ENCODE data around the gene TM2D3. TPM values are rescaled to one million over a fixed set of nuclear protein-coding genes. Genes with fewer than 3 reads are reported as not detected.

TM2D3 gene
- total and polyA plus RNA-seq, 10 of the 15 experiments (the other 5 are each of a cell fraction or from before 2014, with no cell fraction given), result 28.3 to 84.5 (median 45.0) TPM

DNA sequence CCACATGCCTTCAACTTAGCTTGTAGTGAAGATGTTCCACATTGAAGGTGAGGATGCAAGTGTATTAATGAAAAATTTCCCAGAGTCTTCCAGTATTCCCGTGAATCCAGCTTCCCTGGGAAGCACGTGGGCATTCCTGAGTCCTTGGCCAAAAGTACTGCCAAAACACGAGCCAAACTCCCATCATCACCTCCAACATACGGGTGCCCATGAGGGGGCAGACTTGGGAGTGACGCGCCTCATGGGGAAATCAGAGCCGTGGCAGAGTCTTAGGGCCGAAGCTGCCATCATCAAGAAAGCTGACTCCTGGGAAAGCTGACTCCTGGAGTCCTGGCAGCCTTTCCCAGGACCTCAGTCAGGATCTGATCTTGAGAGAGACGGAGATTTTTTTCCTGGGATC, 20.1 kb upstream of the TM2D3 start:
- Histone ChIP-seq H3K9me3 (replicated peaks; ENCODE audit: control insufficient read depth, insufficient read depth, low read length) (no peaks in the 10 kb centered on the region), H3K36me3 (ENCODE audit: control insufficient read depth in 2 of 2, insufficient read depth in 2 of 2, low read length in 1 of 2) (peaks cover 0 to 6% of the 10 kb centered on the region in 2 experiments), H3K4me1 (ENCODE audit: control insufficient read depth, insufficient read depth, low read length) (peaks cover 6% of the 10 kb centered on the region; the same call in 1 of the 2 replicates), H3K4me3 (no peak overlapping the region), H4K20me1 (ENCODE audit: control insufficient read depth, insufficient read depth) (no peaks in the 10 kb centered on the region), H3K4me2 (ENCODE audit: control insufficient read depth, insufficient read depth) (no peak overlapping the region), H3K9ac (ENCODE audit: control insufficient read depth, insufficient read depth, low read length) (no peak overlapping the region), H3K79me2 (ENCODE audit: control insufficient read depth, insufficient read depth, low read length) (no peaks in the 10 kb centered on the region), H2AFZ (ENCODE audit: control insufficient read depth, low read depth, low read length) (no peak overlapping the region), H3K27me3 (replicated peaks in 1 of 2; ENCODE audit: control insufficient read depth in 2 of 2, insufficient read depth in 2 of 2, low read length in 1 of 2) (no peaks in the 10 kb centered on the region), H3K27ac (ENCODE audit: control insufficient read depth, insufficient read depth) (no peak overlapping the region)
- DNase-seq (ENCODE audit: low read depth, low spot score) (no peak), FAIRE-seq (no peak), ATAC-seq (no peak)
- BruUV-seq (replicated peaks), result no TSS peak
- TF ChIP-seq NFXL1 (IDR thresholded peaks at IDR 0.05; ENCODE audit: borderline replicate concordance) (no peak), STAT1 (conservative IDR thresholded peaks at IDR 0.05) (no peak), BACH1 (IDR thresholded peaks at IDR 0.05; ENCODE audit: borderline replicate concordance) (no peak), HDAC2 (IDR thresholded peaks at IDR 0.05) (no peak), ZNF217 (IDR thresholded peaks at IDR 0.05) (no peak), BMI1 (IDR thresholded peaks at IDR 0.05; ENCODE audit: borderline replicate concordance) (no peak), SRF (IDR thresholded peaks at IDR 0.05; ENCODE audit: low read depth in 2 of 2, low read length in 2 of 2) (no peak), STAT3 (IDR thresholded peaks at IDR 0.05; ENCODE audit: low read depth, low read length) (no peak), BHLHE40 (IDR thresholded peaks at IDR 0.05; ENCODE audit: borderline replicate concordance in 1 of 2, low read depth in 2 of 2, low read length in 1 of 2) (no peak), FOS (IDR thresholded peaks at IDR 0.05; ENCODE audit: borderline replicate concordance, extremely low read depth, insufficient read length) (no peak), IKZF2 (IDR thresholded peaks at IDR 0.05) (no peak), IRF4 (IDR thresholded peaks at IDR 0.05; ENCODE audit: low read depth, low read length) (no peak), ZNF274 (IDR thresholded peaks at IDR 0.05; ENCODE audit: insufficient read depth, insufficient read length) (no peak), NR2F1 (conservative IDR thresholded peaks at IDR 0.05) (no peak), MTA2 (IDR thresholded peaks at IDR 0.05; ENCODE audit: low read depth) (no peak)
- TF ChIP-seq, protein P1, sequence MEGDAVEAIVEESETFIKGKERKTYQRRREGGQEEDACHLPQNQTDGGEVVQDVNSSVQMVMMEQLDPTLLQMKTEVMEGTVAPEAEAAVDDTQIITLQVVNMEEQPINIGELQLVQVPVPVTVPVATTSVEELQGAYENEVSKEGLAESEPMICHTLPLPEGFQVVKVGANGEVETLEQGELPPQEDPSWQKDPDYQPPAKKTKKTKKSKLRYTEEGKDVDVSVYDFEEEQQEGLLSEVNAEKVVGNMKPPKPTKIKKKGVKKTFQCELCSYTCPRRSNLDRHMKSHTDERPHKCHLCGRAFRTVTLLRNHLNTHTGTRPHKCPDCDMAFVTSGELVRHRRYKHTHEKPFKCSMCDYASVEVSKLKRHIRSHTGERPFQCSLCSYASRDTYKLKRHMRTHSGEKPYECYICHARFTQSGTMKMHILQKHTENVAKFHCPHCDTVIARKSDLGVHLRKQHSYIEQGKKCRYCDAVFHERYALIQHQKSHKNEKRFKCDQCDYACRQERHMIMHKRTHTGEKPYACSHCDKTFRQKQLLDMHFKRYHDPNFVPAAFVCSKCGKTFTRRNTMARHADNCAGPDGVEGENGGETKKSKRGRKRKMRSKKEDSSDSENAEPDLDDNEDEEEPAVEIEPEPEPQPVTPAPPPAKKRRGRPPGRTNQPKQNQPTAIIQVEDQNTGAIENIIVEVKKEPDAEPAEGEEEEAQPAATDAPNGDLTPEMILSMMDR (IDR thresholded peaks at IDR 0.05 in 2 of 3, conservative IDR thresholded peaks at IDR 0.05 in 1 of 3; ENCODE audit: control insufficient read depth in 2 of 3, extremely low read depth in 1 of 3, insufficient read depth in 1 of 3, low read depth in 3 of 3, low read length in 3 of 3), result no peak
- TF ChIP-seq, protein P2, sequence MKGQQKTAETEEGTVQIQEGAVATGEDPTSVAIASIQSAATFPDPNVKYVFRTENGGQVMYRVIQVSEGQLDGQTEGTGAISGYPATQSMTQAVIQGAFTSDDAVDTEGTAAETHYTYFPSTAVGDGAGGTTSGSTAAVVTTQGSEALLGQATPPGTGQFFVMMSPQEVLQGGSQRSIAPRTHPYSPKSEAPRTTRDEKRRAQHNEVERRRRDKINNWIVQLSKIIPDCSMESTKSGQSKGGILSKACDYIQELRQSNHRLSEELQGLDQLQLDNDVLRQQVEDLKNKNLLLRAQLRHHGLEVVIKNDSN (IDR thresholded peaks at IDR 0.05; ENCODE audit: borderline replicate concordance, extremely low read length, insufficient read depth, low read depth, low read length), result no peak
- TF ChIP-seq, protein P3, sequence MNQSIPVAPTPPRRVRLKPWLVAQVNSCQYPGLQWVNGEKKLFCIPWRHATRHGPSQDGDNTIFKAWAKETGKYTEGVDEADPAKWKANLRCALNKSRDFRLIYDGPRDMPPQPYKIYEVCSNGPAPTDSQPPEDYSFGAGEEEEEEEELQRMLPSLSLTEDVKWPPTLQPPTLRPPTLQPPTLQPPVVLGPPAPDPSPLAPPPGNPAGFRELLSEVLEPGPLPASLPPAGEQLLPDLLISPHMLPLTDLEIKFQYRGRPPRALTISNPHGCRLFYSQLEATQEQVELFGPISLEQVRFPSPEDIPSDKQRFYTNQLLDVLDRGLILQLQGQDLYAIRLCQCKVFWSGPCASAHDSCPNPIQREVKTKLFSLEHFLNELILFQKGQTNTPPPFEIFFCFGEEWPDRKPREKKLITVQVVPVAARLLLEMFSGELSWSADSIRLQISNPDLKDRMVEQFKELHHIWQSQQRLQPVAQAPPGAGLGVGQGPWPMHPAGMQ (IDR thresholded peaks at IDR 0.05; ENCODE audit: borderline replicate concordance), result no peak
- TF ChIP-seq, protein P4, sequence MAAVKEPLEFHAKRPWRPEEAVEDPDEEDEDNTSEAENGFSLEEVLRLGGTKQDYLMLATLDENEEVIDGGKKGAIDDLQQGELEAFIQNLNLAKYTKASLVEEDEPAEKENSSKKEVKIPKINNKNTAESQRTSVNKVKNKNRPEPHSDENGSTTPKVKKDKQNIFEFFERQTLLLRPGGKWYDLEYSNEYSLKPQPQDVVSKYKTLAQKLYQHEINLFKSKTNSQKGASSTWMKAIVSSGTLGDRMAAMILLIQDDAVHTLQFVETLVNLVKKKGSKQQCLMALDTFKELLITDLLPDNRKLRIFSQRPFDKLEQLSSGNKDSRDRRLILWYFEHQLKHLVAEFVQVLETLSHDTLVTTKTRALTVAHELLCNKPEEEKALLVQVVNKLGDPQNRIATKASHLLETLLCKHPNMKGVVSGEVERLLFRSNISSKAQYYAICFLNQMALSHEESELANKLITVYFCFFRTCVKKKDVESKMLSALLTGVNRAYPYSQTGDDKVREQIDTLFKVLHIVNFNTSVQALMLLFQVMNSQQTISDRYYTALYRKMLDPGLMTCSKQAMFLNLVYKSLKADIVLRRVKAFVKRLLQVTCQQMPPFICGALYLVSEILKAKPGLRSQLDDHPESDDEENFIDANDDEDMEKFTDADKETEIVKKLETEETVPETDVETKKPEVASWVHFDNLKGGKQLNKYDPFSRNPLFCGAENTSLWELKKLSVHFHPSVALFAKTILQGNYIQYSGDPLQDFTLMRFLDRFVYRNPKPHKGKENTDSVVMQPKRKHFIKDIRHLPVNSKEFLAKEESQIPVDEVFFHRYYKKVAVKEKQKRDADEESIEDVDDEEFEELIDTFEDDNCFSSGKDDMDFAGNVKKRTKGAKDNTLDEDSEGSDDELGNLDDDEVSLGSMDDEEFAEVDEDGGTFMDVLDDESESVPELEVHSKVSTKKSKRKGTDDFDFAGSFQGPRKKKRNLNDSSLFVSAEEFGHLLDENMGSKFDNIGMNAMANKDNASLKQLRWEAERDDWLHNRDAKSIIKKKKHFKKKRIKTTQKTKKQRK (IDR thresholded peaks at IDR 0.05; ENCODE audit: low read depth, low read length), result no peak
- CTCF ChIA-PET, result interaction anchor here (0.9 kb wide), 1 partner anchor 31 kb away, joined by 3 read pairs; no protein-coding TSS in a partner anchor
- RAD21 ChIA-PET (ENCODE audit: unreplicated experiment), result interaction anchor here (0.9 kb wide), 1 partner anchor 17 kb away, joined by 5 read pairs; no protein-coding TSS in a partner anchor
- 90% methylated on average over 9 of the region's 9 CpGs for WGBS (ENCODE audit: insufficient coverage, insufficient replicate concordance, low lambda C conversion rate, missing lambda C conversion rate)
- intact Hi-C loops (cut with micrococcal nuclease; ENCODE audit: unreplicated experiment) (no loop called here), in situ Hi-C loops (cut with MboI) (no loop called here)
- SMC1A ChIA-PET (ENCODE audit: uncharacterized antibody, unreplicated experiment), result no interaction called here
- POLR2A ChIA-PET, result no interaction called here
